Stimulated activated naive B cell treated with anti-CD40 and anti-IgM and Interleukin-4, amounts not matched to agents 10 μg/mL and 1 μg/mL and 100 μg/mL, for 72 hours (primary cell): ENCODE measurements around the gene C1orf198.

Experiments
- ATAC-seq, 2 donors: fragments of 150-1000 bp; cut with Tn5 transposase; replicated peaks; 2 replicates each; pipeline ENCODE4 v1.10.0; 2021; ENCODE audit warnings: moderate library complexity in 1 of 2
- DNase-seq: peaks from one replicate; pipeline ENCODE4 v3.0.0; 2021
- H3K27ac Mint-ChIP-seq: one replicate; pipeline ENCODE4 v1.8.0; 2022; ENCODE audit warnings: mild to moderate bottlenecking, mixed read lengths
- H3K27me3 Mint-ChIP-seq, 2 donors: one replicate each; pipeline ENCODE4 v1.8.0; 2022; ENCODE audit warnings: mixed read lengths in 2 of 2
- H3K36me3 Mint-ChIP-seq, 2 donors: one replicate each; pipeline ENCODE4 v1.8.0; 2022; ENCODE audit warnings: mixed read lengths in 2 of 2, mild to moderate bottlenecking in 1 of 2
- H3K4me1 Mint-ChIP-seq, 2 donors: one replicate each; pipeline ENCODE4 v1.8.0; 2022; ENCODE audit warnings: mixed read lengths in 2 of 2, mild to moderate bottlenecking in 1 of 2
- H3K4me3 Mint-ChIP-seq, 2 donors: one replicate each; pipeline ENCODE4 v1.8.0; 2022; ENCODE audit warnings: mild to moderate bottlenecking in 2 of 2, mixed read lengths in 2 of 2, moderate library complexity in 1 of 2
- H3K9me3 Mint-ChIP-seq, 2 donors: one replicate each; pipeline ENCODE4 v1.8.0; 2022; ENCODE audit warnings: mixed read lengths in 2 of 2, mild to moderate bottlenecking in 1 of 2

The C1orf198 gene

GRCh38 chr1:230899841-230900251, 31.5 kb upstream of the C1orf198 start:
- ATAC-seq (no peak), DNase-seq (no peak)
- H3K4me3 Mint-ChIP-seq: no peak overlapping the region
- no peaks in the 10 kb centered on the region for H3K4me1 Mint-ChIP-seq
- H3K36me3 Mint-ChIP-seq: peaks cover 21 to 23% of the 10 kb centered on the region in 2 donors
- H3K27me3 Mint-ChIP-seq: peaks cover 0 to 2% of the 10 kb centered on the region in 2 donors
- no peak overlapping the region for H3K27ac Mint-ChIP-seq
- H3K9me3 Mint-ChIP-seq: peaks cover 0 to 4% of the 10 kb centered on the region in 2 donors

GRCh38 chr1:230898748-230899147, 30.4 kb upstream of the C1orf198 start:
- Mint-ChIP-seq H3K27ac (no peak overlapping the region), H3K36me3 (peaks cover 14 to 15% of the 10 kb centered on the region in 2 donors), H3K4me1 (no peaks in the 10 kb centered on the region), H3K4me3 (no peak overlapping the region), H3K27me3 (peaks cover 0 to 4% of the 10 kb centered on the region in 2 donors), H3K9me3 (peaks cover 0 to 4% of the 10 kb centered on the region in 2 donors)
- DNase-seq (no peak), ATAC-seq (no peak)

GRCh38 chr1:230898144-230898543, 29.8 kb upstream of the C1orf198 start:
- H3K4me1 Mint-ChIP-seq: no peaks in the 10 kb centered on the region
- ATAC-seq (no peak), DNase-seq (no peak)
- H3K36me3 Mint-ChIP-seq: peaks cover 9% of the 10 kb centered on the region in 2 donors
- H3K9me3 Mint-ChIP-seq: peaks cover 0 to 4% of the 10 kb centered on the region in 2 donors
- H3K4me3 Mint-ChIP-seq: no peak overlapping the region
- peaks cover 0 to 4% of the 10 kb centered on the region in 2 donors for H3K27me3 Mint-ChIP-seq
- H3K27ac Mint-ChIP-seq: no peak overlapping the region

- Mint-ChIP-seq H3K9me3 (peaks cover 0 to 4% of the 10 kb centered on the region in 2 donors), H3K4me3 (no peak overlapping the region), H3K4me1 (no peaks in the 10 kb centered on the region), H3K27ac (no peak overlapping the region), H3K27me3 (peaks cover 0 to 9% of the 10 kb centered on the region in 2 donors), H3K36me3 (peaks cover 6% of the 10 kb centered on the region in 2 donors)
- DNase-seq: no peak
- ATAC-seq: no peak
Measured at GRCh38 chr1:230896779-230897178, 28.5 kb upstream of the C1orf198 start.

GRCh38 chr1:230895452-230895851, 27.1 kb upstream of the C1orf198 start:
- Mint-ChIP-seq H3K36me3 (peaks cover 0 to 2% of the 10 kb centered on the region in 2 donors), H3K27ac (no peak overlapping the region), H3K27me3 (peaks cover 0 to 9% of the 10 kb centered on the region in 2 donors), H3K9me3 (peaks cover 0 to 4% of the 10 kb centered on the region in 2 donors), H3K4me3 (no peak overlapping the region), H3K4me1 (no peaks in the 10 kb centered on the region)
- ATAC-seq: no peak
- DNase-seq: no peak

GRCh38 chr1:230894664-230895063, 26.3 kb upstream of the C1orf198 start:
- peaks cover 0 to 9% of the 10 kb centered on the region in 2 donors for H3K27me3 Mint-ChIP-seq
- H3K4me1 Mint-ChIP-seq: no peaks in the 10 kb centered on the region
- H3K4me3 Mint-ChIP-seq: no peak overlapping the region
- no peak overlapping the region for H3K27ac Mint-ChIP-seq
- peaks cover 0 to 2% of the 10 kb centered on the region in 2 donors for H3K36me3 Mint-ChIP-seq
- ATAC-seq (no peak), DNase-seq (no peak)
- H3K9me3 Mint-ChIP-seq: peaks cover 0 to 4% of the 10 kb centered on the region in 2 donors

DNA sequence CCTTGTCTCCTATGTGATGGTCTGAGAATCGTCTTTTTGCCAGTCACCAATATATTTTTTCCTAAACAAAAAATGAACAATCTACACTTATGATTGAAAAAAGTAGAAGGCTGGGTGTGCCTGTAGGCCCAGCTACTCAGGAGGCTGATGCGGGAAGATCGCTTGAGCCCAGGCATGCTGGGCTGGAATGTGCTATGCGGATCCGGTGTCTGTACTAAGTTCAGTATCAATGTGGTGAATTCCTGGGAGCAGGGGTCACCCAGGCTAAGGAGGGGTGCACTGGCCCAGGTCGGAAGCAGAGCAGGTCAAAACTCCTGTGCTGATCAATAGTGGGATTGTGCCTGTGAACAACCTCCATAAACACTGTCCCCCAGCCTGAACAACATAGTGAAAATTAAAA, 25.7 kb upstream of the C1orf198 start:
- no peak for DNase-seq
- no peak for ATAC-seq
- no peaks in the 10 kb centered on the region for H3K4me1 Mint-ChIP-seq
- H3K27ac Mint-ChIP-seq: no peak overlapping the region
- H3K4me3 Mint-ChIP-seq: no peak overlapping the region
- H3K27me3 Mint-ChIP-seq: peaks cover 4 to 12% of the 10 kb centered on the region in 2 donors
- H3K9me3 Mint-ChIP-seq: peaks cover 0 to 4% of the 10 kb centered on the region in 2 donors
- H3K36me3 Mint-ChIP-seq: peaks cover 0 to 2% of the 10 kb centered on the region in 2 donors

- Mint-ChIP-seq H3K9me3 (no peaks in the 10 kb centered on the region), H3K4me3 (no peak overlapping the region), H3K4me1 (no peaks in the 10 kb centered on the region), H3K27ac (no peak overlapping the region), H3K36me3 (no peaks in the 10 kb centered on the region), H3K27me3 (peaks cover 15 to 24% of the 10 kb centered on the region in 2 donors)
- DNase-seq: no peak
- ATAC-seq: peak; percentile 21 to 56
Measured at GRCh38 chr1:230892018-230892491, 23.7 kb upstream of the C1orf198 start.

DNA sequence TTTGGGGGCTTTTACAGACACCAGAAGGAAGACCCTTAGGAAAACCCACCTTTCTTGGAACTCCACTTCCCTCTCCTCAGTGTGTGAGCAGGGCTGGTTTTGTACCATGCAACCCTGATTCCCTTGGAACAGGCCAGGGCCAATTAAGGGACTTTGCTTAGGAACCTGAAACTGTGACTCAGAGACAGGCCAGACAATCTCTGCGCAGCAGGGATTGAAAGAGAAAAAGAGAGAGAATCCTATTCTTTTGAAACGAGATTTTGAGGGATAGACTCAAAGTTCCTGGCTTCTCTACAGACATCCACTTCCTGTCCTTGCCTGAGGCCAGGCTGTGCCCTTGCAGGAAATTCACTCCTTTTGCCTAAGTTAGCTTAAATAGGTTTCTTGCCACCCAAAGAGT, 23.1 kb upstream of the C1orf198 start:
- no peaks in the 10 kb centered on the region for H3K4me1 Mint-ChIP-seq
- ATAC-seq (no peak), DNase-seq (no peak)
- H3K36me3 Mint-ChIP-seq: no peaks in the 10 kb centered on the region
- peaks cover 15 to 24% of the 10 kb centered on the region in 2 donors for H3K27me3 Mint-ChIP-seq
- H3K9me3 Mint-ChIP-seq: no peaks in the 10 kb centered on the region
- no peak overlapping the region for H3K27ac Mint-ChIP-seq
- H3K4me3 Mint-ChIP-seq: no peak overlapping the region

GRCh38 chr1:230884646-230885045, 16.3 kb upstream of the C1orf198 start:
- DNase-seq (no peak), ATAC-seq (no peak)
- peaks cover 0 to 4% of the 10 kb centered on the region in 2 donors for H3K36me3 Mint-ChIP-seq
- H3K4me1 Mint-ChIP-seq: no peaks in the 10 kb centered on the region
- H3K9me3 Mint-ChIP-seq: peaks cover 0 to 1% of the 10 kb centered on the region in 2 donors
- no peak overlapping the region for H3K4me3 Mint-ChIP-seq
- H3K27ac Mint-ChIP-seq: no peak overlapping the region
- H3K27me3 Mint-ChIP-seq: peaks cover 55 to 73% of the 10 kb centered on the region in 2 donors

DNA sequence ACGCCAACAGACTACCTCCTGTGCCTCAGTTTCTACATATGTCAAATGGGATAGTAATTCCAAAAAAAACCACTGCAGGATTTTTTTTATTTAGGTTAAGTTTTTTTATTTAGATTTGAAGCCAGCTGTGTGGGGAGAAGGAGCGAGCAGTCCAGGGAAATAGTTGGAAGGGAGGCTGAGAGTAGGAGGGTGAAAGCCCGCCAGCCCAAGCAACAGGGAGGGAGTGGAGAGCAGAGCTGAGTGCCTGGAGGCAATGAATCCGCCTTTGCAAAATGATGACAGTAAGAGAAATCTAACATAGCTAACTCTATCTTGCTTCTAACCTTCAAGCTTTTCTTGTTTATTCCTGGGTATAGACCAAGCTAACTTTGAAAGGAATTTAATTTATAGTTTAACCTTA, 15.6 kb upstream of the C1orf198 start:
- Mint-ChIP-seq H3K9me3 (peaks cover 0 to 1% of the 10 kb centered on the region in 2 donors), H3K36me3 (peaks cover 0 to 4% of the 10 kb centered on the region in 2 donors), H3K4me1 (no peaks in the 10 kb centered on the region), H3K27me3 (peaks cover 56 to 75% of the 10 kb centered on the region in 2 donors), H3K27ac (no peak overlapping the region), H3K4me3 (no peak overlapping the region)
- ATAC-seq (no peak), DNase-seq (no peak)

DNA sequence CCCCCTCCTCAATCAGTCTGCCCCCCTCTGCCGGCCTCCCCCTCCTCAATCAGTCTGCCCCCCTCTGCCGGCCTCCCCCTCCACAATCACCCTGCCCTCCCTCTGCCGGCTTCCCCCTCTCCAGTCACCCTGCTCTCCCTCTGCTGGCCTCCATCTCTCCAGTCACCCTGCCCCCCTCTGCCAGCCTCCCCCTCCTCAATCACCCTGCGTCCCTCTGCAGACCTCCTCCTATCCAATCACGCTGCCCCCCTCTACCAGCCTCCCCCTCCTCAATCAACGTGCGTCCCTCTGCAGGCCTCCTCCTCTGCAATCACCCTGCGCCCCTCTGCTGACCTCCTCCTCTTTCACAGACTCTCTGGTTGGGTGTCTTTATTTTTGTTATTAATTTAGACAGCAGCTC, 11.5 kb upstream of the C1orf198 start:
- Mint-ChIP-seq H3K27me3 (peaks cover 68 to 90% of the 10 kb centered on the region in 2 donors), H3K4me3 (no peak overlapping the region), H3K9me3 (no peaks in the 10 kb centered on the region), H3K27ac (no peak overlapping the region), H3K4me1 (no peaks in the 10 kb centered on the region), H3K36me3 (no peaks in the 10 kb centered on the region)
- ATAC-seq (no peak), DNase-seq (no peak)

DNA sequence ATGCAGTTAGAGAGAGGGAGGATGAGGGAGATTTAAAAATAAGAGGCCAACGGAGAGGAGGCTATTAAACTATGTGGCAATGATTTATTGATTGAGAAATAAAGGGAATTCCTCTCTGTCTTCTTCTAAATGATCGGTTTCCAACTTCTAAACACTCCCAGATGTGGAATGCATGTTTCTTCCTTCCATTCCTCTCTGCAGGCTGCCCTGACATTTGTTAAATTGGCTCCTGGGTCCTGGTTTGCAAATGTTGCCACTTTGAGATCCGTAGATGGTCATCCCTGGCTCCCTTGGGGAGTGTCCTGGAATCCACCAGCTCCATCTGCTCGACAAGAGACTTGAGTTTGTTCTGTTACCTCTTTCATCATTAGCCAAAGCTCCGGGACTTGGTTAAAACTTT, 10.3 kb upstream of the C1orf198 start:
- H3K27ac Mint-ChIP-seq: no peak overlapping the region
- peaks cover 70 to 80% of the 10 kb centered on the region in 2 donors for H3K27me3 Mint-ChIP-seq
- DNase-seq: no peak
- no peaks in the 10 kb centered on the region for H3K9me3 Mint-ChIP-seq
- H3K4me1 Mint-ChIP-seq: no peaks in the 10 kb centered on the region
- no peak for ATAC-seq
- H3K36me3 Mint-ChIP-seq: no peaks in the 10 kb centered on the region
- H3K4me3 Mint-ChIP-seq: no peak overlapping the region

- H3K27me3 Mint-ChIP-seq: peaks cover 69 to 80% of the 10 kb centered on the region in 2 donors
- ATAC-seq: no peak
- H3K9me3 Mint-ChIP-seq: no peaks in the 10 kb centered on the region
- H3K4me3 Mint-ChIP-seq: no peak overlapping the region
- H3K4me1 Mint-ChIP-seq: no peaks in the 10 kb centered on the region
- H3K36me3 Mint-ChIP-seq: no peaks in the 10 kb centered on the region
- DNase-seq: no peak
- no peak overlapping the region for H3K27ac Mint-ChIP-seq
Measured at GRCh38 chr1:230877924-230878590, 9.7 kb upstream of the C1orf198 start.

DNA sequence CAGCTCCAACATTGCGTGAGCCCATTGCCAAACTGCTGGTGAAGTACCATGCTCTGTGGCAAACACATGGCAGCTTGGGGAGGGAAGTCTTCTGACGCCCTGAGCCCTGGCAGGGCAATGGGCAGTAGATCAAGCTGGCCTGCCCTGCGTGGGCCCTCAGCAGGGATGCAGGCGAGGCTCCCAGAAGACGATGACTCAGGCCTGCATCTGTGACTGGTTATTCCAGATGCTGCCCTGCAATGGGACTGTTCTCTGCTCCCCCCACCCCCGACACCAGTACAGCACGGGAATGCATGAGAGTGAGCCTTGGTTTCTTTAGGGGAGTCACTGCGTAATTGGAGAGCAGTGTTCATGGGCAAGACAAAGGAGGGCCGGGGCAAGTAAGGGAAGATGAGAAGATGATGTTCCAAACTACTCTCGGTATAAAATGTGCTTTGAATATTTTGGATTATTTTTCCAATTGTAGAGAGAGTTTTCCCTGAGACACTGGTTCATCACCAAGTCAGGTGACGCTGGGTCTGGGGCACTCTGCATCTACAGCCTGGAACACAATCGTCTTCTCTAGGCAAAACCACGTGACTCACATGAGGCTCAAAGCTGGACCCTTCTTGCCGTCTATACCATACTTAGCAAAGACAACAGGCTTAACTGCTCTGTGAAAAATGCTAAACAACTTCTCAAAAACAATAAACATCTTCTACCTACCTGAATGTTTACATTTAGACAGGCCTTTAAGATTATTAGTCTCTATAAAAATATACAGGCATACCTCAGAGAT, 9.0 kb upstream of the C1orf198 start:
- Mint-ChIP-seq H3K4me3 (no peak overlapping the region), H3K27me3 (peaks cover 61 to 74% of the 10 kb centered on the region in 2 donors), H3K27ac (no peak overlapping the region), H3K9me3 (no peaks in the 10 kb centered on the region), H3K36me3 (no peaks in the 10 kb centered on the region), H3K4me1 (no peaks in the 10 kb centered on the region)
- no peak for DNase-seq
- no peak for ATAC-seq
